B cell (primary cell): ENCODE results near the gene SLC39A13. TPM values are rescaled to one million over a fixed set of nuclear protein-coding genes. Genes with fewer than 3 reads are reported as not detected.

ENCODE experiments used
- ATAC-seq: fragments of 200-7000 bp; cut with Tn5 transposase; one replicate; pipeline ENCODE4 v1.10.0; 2021; ENCODE audit warnings: low read depth, mild to moderate bottlenecking, moderate number of reproducible peaks, moderate library complexity
- CTCF ChIA-PET: fragments of 350-600 bp; sonication (Branson Sonifier 250); formaldehyde crosslinking; loops from one replicate; lab custom pipeline; 2021; ENCODE audit warnings: antibody characterized with exemption, inconsistent platforms; lab: Charles Lee
- POLR2A ChIA-PET: fragments of 350-600 bp; sonication (Branson Sonifier 250); formaldehyde crosslinking; loops from one replicate; lab custom pipeline; 2021; ENCODE audit warnings: antibody characterized with exemption; lab: Charles Lee
- DNase-seq: peaks from one replicate; pipeline ENCODE4 v3.0.0; 2013
- H2AFZ ChIP-seq: 2 replicates; pipeline ENCODE4 v1.6.1; 2012; ENCODE audit warnings: mild to moderate bottlenecking, low read depth, low read length; ENCODE audit not compliant: insufficient read depth, poor library complexity, severe bottlenecking
- H3K27ac ChIP-seq, 2 donors: 1 replicate in 1 of 2; 2 replicates in 1 of 2; pipeline ENCODE4 v1.5.1; 2012 to 2013; ENCODE audit warnings: low read length in 2 of 2, mild to moderate bottlenecking in 2 of 2, moderate library complexity in 1 of 2
- H3K27me3 ChIP-seq, 4 experiments: fragments of 200-600 bp in 1 of 4; sonication (generic) in 1 of 4; replicated peaks in 1 of 4; 1 replicate in 2 of 4; 2 replicates in 2 of 4; pipeline versions ENCODE4 v1.6.1 to v1.7.0; 2013 to 2016; ENCODE audit warnings: low read length in 3 of 4, mild to moderate bottlenecking in 2 of 4, mixed read lengths in 1 of 4, moderate library complexity in 1 of 4; ENCODE audit not compliant: insufficient read depth in 4 of 4, control insufficient read depth in 3 of 4; ENCODE audit errors: control extremely low read depth in 1 of 4
- H3K36me3 ChIP-seq, 2 experiments: replicated peaks in 1 of 2; 1 replicate in 1 of 2; 2 replicates in 1 of 2; pipeline versions ENCODE4 v1.6.1 to v1.7.1; 2013; ENCODE audit warnings: low read length in 1 of 2; ENCODE audit not compliant: insufficient read depth in 2 of 2, control insufficient read depth in 1 of 2; ENCODE audit errors: control extremely low read depth in 1 of 2, extremely low read depth in 1 of 2
- H3K4me1 ChIP-seq, 2 donors: fragments of 200-600 bp in 1 of 2; sonication (generic) in 1 of 2; 1 replicate in 1 of 2; 2 replicates in 1 of 2; pipeline versions ENCODE4 v1.5.1 to v1.6.1; 2013 to 2017; ENCODE audit warnings: low read length in 2 of 2; ENCODE audit not compliant: control insufficient read depth in 2 of 2, insufficient read depth in 2 of 2
- H3K4me2 ChIP-seq: replicated peaks from 2 replicates; pipeline ENCODE3; 2012; ENCODE audit warnings: mild to moderate bottlenecking, low read depth, low read length; ENCODE audit not compliant: poor library complexity, severe bottlenecking
- H3K4me3 ChIP-seq, 5 experiments: fragments of 200-600 bp in 1 of 5; sonication (generic) in 1 of 5; 1 replicate in 3 of 5; 2 replicates in 2 of 5; pipeline versions ENCODE4 v1.5.1 to v1.7.0; 2011 to 2016; ENCODE audit warnings: low read length in 4 of 5, mild to moderate bottlenecking in 4 of 5, low read depth in 2 of 5, control low read depth in 1 of 5, moderate library complexity in 1 of 5; ENCODE audit not compliant: insufficient read depth in 1 of 5; ENCODE audit errors: control extremely low read depth in 1 of 5, extremely low read depth in 1 of 5
- H3K79me2 ChIP-seq: fragments of 200-600 bp; sonication (generic); one replicate; pipeline ENCODE4 v1.6.0; 2016; ENCODE audit warnings: low read length; ENCODE audit not compliant: control insufficient read depth, insufficient read depth
- H3K9ac ChIP-seq: fragments of 200-600 bp; sonication (generic); 2 replicates; pipeline ENCODE4 v1.6.1; 2017; ENCODE audit warnings: mild to moderate bottlenecking, low read length, moderate library complexity
- H3K9me3 ChIP-seq, 3 donors: one replicate each; pipeline versions ENCODE4 v1.6.1 to v1.7.1; 2013; ENCODE audit warnings: low read length in 2 of 3; ENCODE audit not compliant: control insufficient read depth in 2 of 3, insufficient read depth in 1 of 3; ENCODE audit errors: control extremely low read depth in 1 of 3
- H4K20me1 ChIP-seq: 2 replicates; pipeline ENCODE4 v1.6.0; 2012; ENCODE audit warnings: mild to moderate bottlenecking, low read length; ENCODE audit not compliant: insufficient read depth, control insufficient read depth, poor library complexity, severe bottlenecking
- H3K27ac Mint-ChIP-seq: one replicate; pipeline ENCODE4 v1.8.0; 2021; ENCODE audit warnings: mixed read lengths
- H3K27me3 Mint-ChIP-seq: one replicate; pipeline ENCODE4 v1.8.0; 2021; ENCODE audit warnings: mixed read lengths
- H3K4me1 Mint-ChIP-seq: one replicate; pipeline ENCODE4 v1.8.0; 2021; ENCODE audit warnings: mixed read lengths
- H3K4me3 Mint-ChIP-seq: one replicate; pipeline ENCODE4 v1.8.0; 2021; ENCODE audit warnings: mixed read lengths
- H3K9me3 Mint-ChIP-seq: one replicate; pipeline ENCODE4 v1.8.0; 2022; ENCODE audit warnings: mixed read lengths; ENCODE audit not compliant: insufficient read depth
- CTCF ChIP-seq: fragments of 200-600 bp; IDR thresholded peaks from one replicate; pipeline ENCODE4 v1.8.0; 2022; ENCODE audit warnings: antibody characterized with exemption, mild to moderate bottlenecking
- EZH2 ChIP-seq: IDR thresholded peaks from 2 replicates; pipeline ENCODE4 v1.6.1; 2012; ENCODE audit warnings: borderline replicate concordance, low read depth, mild to moderate bottlenecking, moderate library complexity, low read length; ENCODE audit not compliant: insufficient read depth, poor library complexity, severe bottlenecking
- WGBS: methylation state at CpG from one replicate; pipeline ENCODE4 v1.1.5; 2013; ENCODE audit warnings: missing lambda C conversion rate; ENCODE audit not compliant: insufficient coverage; 5-methylcytosine and 5-hydroxymethylcytosine counted together
- intact Hi-C: fragments of 100-400 bp; cut with micrococcal nuclease; formaldehyde crosslinking; loops from one replicate; pipeline ENCODE4 v1.10.0; 2022
- polyA plus RNA-seq: library from polyadenylated mRNA; depleted of rRNA; stranded (reverse); fragments of >200 nt; gene quantifications from 2 replicates; pipeline ENCODE4 v1.2.3, GENCODE V29; 2012
- total RNA-seq, 2 donors: library from RNA; stranded (reverse); fragments of 120-200 nt in 1 of 2; gene quantifications; 1 replicate in 1 of 2; 2 replicates in 1 of 2; pipeline versions ENCODE4 v1.2.3 to v1.2.4, GENCODE V29; 2013 to 2022

Gene SLC39A13
- total and polyA plus RNA-seq, 2 donors (not counting 1 experiment from before 2014, with no cell fraction given), result 33.0 to 55.7 TPM

- H3K9me3 Mint-ChIP-seq, result no peaks in the 10 kb centered on the region
- Histone ChIP-seq H3K79me2 (peaks cover 100% of the 10 kb centered on the region), H3K4me2 (peak overlapping the region; percentile 100), H3K9ac (no peak overlapping the region), H3K4me3 (no peak overlapping the region), H3K36me3 (peaks cover 0 to 45% of the 10 kb centered on the region in 2 experiments), H3K27ac (peak overlapping the region in 1 of 2 donors; percentile 68), H3K27me3 (no peaks in the 10 kb centered on the region), H2AFZ (no peak overlapping the region), H3K9me3 (no peaks in the 10 kb centered on the region), H3K4me1 (peaks cover 45 to 51% of the 10 kb centered on the region in 2 donors), H4K20me1 (peaks cover 49% of the 10 kb centered on the region)
- TF ChIP-seq EZH2 (no peak), CTCF (no peak)
- H3K27me3 Mint-ChIP-seq, result no peaks in the 10 kb centered on the region
- peak overlapping the region; percentile 41 for H3K4me3 Mint-ChIP-seq
- peaks cover 45% of the 10 kb centered on the region for H3K4me1 Mint-ChIP-seq
- intact Hi-C loops, result loop anchor here (1.0 to 10.0 kb wide), 6 partner anchors 20 to 479 kb away; partner anchors contain the start of gene SLC39A13
- 86% methylated on average over 5 of the region's 5 CpGs for WGBS
- DNase-seq, result no peak
- H3K27ac Mint-ChIP-seq, result peak overlapping the region; percentile 65
- POLR2A ChIA-PET, result interaction anchor here (0.6 to 1.7 kb wide), 6 partner anchors 19 to 40 kb away, joined by 3 to 15 read pairs (median 6); partner anchors contain the start of gene SLC39A13
- ATAC-seq, result no peak
- CTCF ChIA-PET, result interaction anchor here (0.8 to 7.3 kb wide), 18 partner anchors 8 to 473 kb away, joined by 3 to 345 read pairs (median 4); partner anchors contain the start of genes DDB2, NUP160, PSMC3 and SLC39A13
These were observed 33.7 kb upstream of the SLC39A13 start for GRCh38 chr11:47374720-47375019.

- CTCF ChIA-PET, result interaction anchor here (1.0 to 7.3 kb wide), 7 partner anchors 11 to 68 kb away, joined by 3 to 345 read pairs (median 13); partner anchors contain the start of genes PSMC3 and SLC39A13
- TF ChIP-seq EZH2 (no peak), CTCF (no peak)
These were observed 33.4 kb upstream of the SLC39A13 start for GRCh38 chr11:47375020-47375419.

More at GRCh38 chr11:47375020-47375419, 33.4 kb upstream of the SLC39A13 start:
- Mint-ChIP-seq H3K9me3 (no peaks in the 10 kb centered on the region), H3K4me3 (peak overlapping the region; percentile 47), H3K4me1 (peaks cover 42% of the 10 kb centered on the region), H3K27ac (peak overlapping the region; percentile 65), H3K27me3 (no peaks in the 10 kb centered on the region)
- peaks cover 45 to 51% of the 10 kb centered on the region in 2 donors for H3K4me1 ChIP-seq
- peak overlapping the region in 1 of 5 experiments; percentile 32 for H3K4me3 ChIP-seq
- H3K4me2 ChIP-seq, result peak overlapping the region; percentile 100
- H4K20me1 ChIP-seq, result peaks cover 46% of the 10 kb centered on the region
- ATAC-seq, result no peak
- no peak for DNase-seq
- intact Hi-C loops, result loop anchor here (10.0 kb wide), 1 partner anchor 50 kb away; no protein-coding TSS in a partner anchor
- H3K27me3 ChIP-seq, result no peaks in the 10 kb centered on the region
- 82% methylated on average over 5 of the region's 8 CpGs for WGBS
- POLR2A ChIA-PET, result interaction anchor here (1.2 to 1.7 kb wide), 2 partner anchors 25 to 33 kb away, joined by 9 to 15 read pairs; partner anchors contain the start of gene SLC39A13
- no peak overlapping the region for H3K9ac ChIP-seq
- H3K27ac ChIP-seq, result peak overlapping the region in 1 of 2 donors; percentile 68
- no peaks in the 10 kb centered on the region for H3K9me3 ChIP-seq
- peaks cover 0 to 42% of the 10 kb centered on the region in 2 experiments for H3K36me3 ChIP-seq
- no peak overlapping the region for H2AFZ ChIP-seq
- peaks cover 100% of the 10 kb centered on the region for H3K79me2 ChIP-seq
